GM12878 (cell line): ENCODE measurements around the gene NRG3. TPM values are rescaled to one million over a fixed set of nuclear protein-coding genes. Genes with fewer than 3 reads are reported as not detected.

Source experiments
- ATAC-seq: fragments of 200-7000 bp; cut with Tn5 transposase; 3 replicates; pipeline ENCODE4 v1.9.1; 2020; ENCODE audit warnings: mild to moderate bottlenecking, moderate library complexity
- BruUV-seq: library from RNA; stranded (reverse); fragments of 400-500 nt; replicated peaks from 2 replicates; lab custom pipeline; 2021; lab: Mats Ljungman, UMichigan
- CTCF ChIA-PET: fragments of 300-600 bp; sonication (Branson Sonifier 250); formaldehyde crosslinking; extraction: SDS; loops from one replicate; lab custom pipeline; 2021; ENCODE audit warnings: inconsistent platforms; lab: Yijun Ruan, JAX
- POLR2A ChIA-PET: fragments of 350-600 bp; formaldehyde crosslinking; extraction: SDS; loops from one replicate; lab custom pipeline; 2021; ENCODE audit warnings: inconsistent platforms; lab: Charles Lee
- RAD21 ChIA-PET: fragments of 300-600 bp; sonication (Branson Sonifier 250); formaldehyde crosslinking; loops from one replicate; lab custom pipeline; 2023; ENCODE audit warnings: antibody characterized with exemption; ENCODE audit not compliant: unreplicated experiment; lab: Charles Lee
- SMC1A ChIA-PET: fragments of 300-600 bp; sonication (Branson Sonifier 250); formaldehyde crosslinking; loops from one replicate; lab custom pipeline; 2023; ENCODE audit not compliant: unreplicated experiment, uncharacterized antibody; lab: Charles Lee
- DNase-seq: peaks from one replicate; pipeline ENCODE4 v3.0.0-alpha.2; 2011; ENCODE audit warnings: low read depth, low spot score
- FAIRE-seq: peaks from 3 replicates; lab custom pipeline; 2011; peaks lifted over from hg19 to GRCh38; lab: Jason Lieb, UNC
- H2AFZ ChIP-seq: 2 replicates; pipeline ENCODE4 v1.6.0; 2011; ENCODE audit warnings: low read depth, low read length, control low read depth; ENCODE audit not compliant: control insufficient read depth
- H3K27ac ChIP-seq: 2 replicates; pipeline ENCODE4 v1.5.1; 2011; ENCODE audit warnings: control low read depth; ENCODE audit not compliant: control insufficient read depth, insufficient read depth
- H3K27me3 ChIP-seq, 2 experiments: replicated peaks in 1 of 2; 2 replicates each; pipeline versions ENCODE4 v1.6.0 to v1.6.1; 2011; ENCODE audit warnings: low read length in 1 of 2; ENCODE audit not compliant: control insufficient read depth in 2 of 2, insufficient read depth in 2 of 2
- H3K36me3 ChIP-seq, 2 experiments: 2 replicates each; pipeline ENCODE4 v1.5.1; 2011; ENCODE audit warnings: low read length in 1 of 2; ENCODE audit not compliant: control insufficient read depth in 2 of 2, insufficient read depth in 2 of 2
- H3K4me1 ChIP-seq: 2 replicates; pipeline ENCODE4 v1.6.1; 2011; ENCODE audit warnings: mild to moderate bottlenecking, low read length, moderate library complexity, mixed read lengths; ENCODE audit not compliant: control insufficient read depth, insufficient read depth
- H3K4me2 ChIP-seq: 2 replicates; pipeline ENCODE4 v1.6.0; 2011; ENCODE audit warnings: control low read depth; ENCODE audit not compliant: control insufficient read depth, insufficient read depth
- H3K4me3 ChIP-seq: fragments of 200-600 bp; sonication (generic); 2 replicates; pipeline ENCODE4 v1.5.1; 2016
- H3K79me2 ChIP-seq: 2 replicates; pipeline ENCODE4 v1.6.0; 2011; ENCODE audit warnings: low read length; ENCODE audit not compliant: control insufficient read depth, insufficient read depth
- H3K9ac ChIP-seq: 2 replicates; pipeline ENCODE4 v1.8.0; 2011; ENCODE audit warnings: low read length, control low read depth, mixed read lengths; ENCODE audit not compliant: control insufficient read depth, insufficient read depth
- H3K9me3 ChIP-seq: replicated peaks from 3 replicates; pipeline ENCODE4 v1.5.1; 2011; ENCODE audit warnings: mild to moderate bottlenecking, low read length; ENCODE audit not compliant: control insufficient read depth, insufficient read depth
- H4K20me1 ChIP-seq: 2 replicates; pipeline ENCODE4 v1.6.0; 2011; ENCODE audit not compliant: control insufficient read depth, insufficient read depth
- ATF7 ChIP-seq: fragments of 450-650 bp; IDR thresholded peaks from 2 replicates; pipeline ENCODE4 v1.6.1; 2016; ENCODE audit warnings: low read depth, mild to moderate bottlenecking
- CTCF ChIP-seq, 3 experiments: IDR thresholded peaks in 2 of 3; conservative IDR thresholded peaks in 1 of 3; 2 replicates each; pipeline ENCODE4 v1.5.1; 2011; ENCODE audit warnings: low read depth in 3 of 3, low read length in 3 of 3, mild to moderate bottlenecking in 3 of 3, control low read depth in 2 of 3, moderate library complexity in 2 of 3, inconsistent platforms in 1 of 3, mixed read lengths in 1 of 3; ENCODE audit not compliant: control insufficient read depth in 2 of 3, insufficient read depth in 1 of 3; ENCODE audit errors: extremely low read depth in 1 of 3
- HDAC2 ChIP-seq: fragments of 200-600 bp; sonication (generic); IDR thresholded peaks from 2 replicates; pipeline ENCODE4 v1.6.1; 2017
- HSF1 ChIP-seq: fragments of 150-350 bp; IDR thresholded peaks from 2 replicates; pipeline ENCODE4 v1.6.1; 2014; ENCODE audit warnings: mild to moderate bottlenecking, low read depth, low read length
- IKZF1 ChIP-seq: fragments of 450-650 bp; conservative IDR thresholded peaks from 2 replicates; pipeline ENCODE4 v1.6.1; 2017; ENCODE audit warnings: antibody characterized with exemption, mild to moderate bottlenecking
- JUNB ChIP-seq: IDR thresholded peaks from 2 replicates; pipeline ENCODE4 v1.6.1; 2016; ENCODE audit warnings: antibody characterized with exemption, mild to moderate bottlenecking
- NBN ChIP-seq: fragments of 450-650 bp; IDR thresholded peaks from 2 replicates; pipeline ENCODE4 v1.6.1; 2016
- NFXL1 ChIP-seq: fragments of 450-650 bp; IDR thresholded peaks from 2 replicates; pipeline ENCODE4 v1.6.1; 2017; ENCODE audit warnings: antibody characterized with exemption, mild to moderate bottlenecking, borderline replicate concordance
- POLR2AphosphoS5 ChIP-seq: IDR thresholded peaks from 2 replicates; pipeline ENCODE4 v1.6.1; 2011; ENCODE audit warnings: mild to moderate bottlenecking, low read length, inconsistent platforms
- RB1 ChIP-seq: fragments of 450-650 bp; formaldehyde crosslinking; IDR thresholded peaks from 2 replicates; pipeline ENCODE4 v1.6.1; 2017; ENCODE audit warnings: mild to moderate bottlenecking, borderline replicate concordance
- SMC3 ChIP-seq: IDR thresholded peaks from 2 replicates; pipeline ENCODE4 v1.6.1; 2011; ENCODE audit warnings: low read length, improper control_type of control experiment, borderline replicate concordance
- TCF3 ChIP-seq: IDR thresholded peaks from 2 replicates; pipeline ENCODE4 v1.6.1; 2012; ENCODE audit warnings: low read depth, mild to moderate bottlenecking, low read length, borderline replicate concordance; ENCODE audit not compliant: insufficient read depth
- ZNF217 ChIP-seq: fragments of 450-650 bp; IDR thresholded peaks from 2 replicates; pipeline ENCODE4 v1.6.1; 2017; ENCODE audit warnings: antibody characterized with exemption, mild to moderate bottlenecking
- WGBS: methylation state at CpG from one replicate; pipeline ENCODE4 v1.1.6; 2016; ENCODE audit warnings: low lambda C conversion rate; ENCODE audit not compliant: insufficient replicate concordance, insufficient coverage; ENCODE audit errors: missing lambda C conversion rate; 5-methylcytosine and 5-hydroxymethylcytosine counted together
- in situ Hi-C: fragments of 300-500 bp; cut with MboI; formaldehyde crosslinking; loops from 9 replicates; pipeline ENCODE4 v1.14.3; 2018; ENCODE audit warnings: mixed read lengths
- intact Hi-C: fragments of 100-400 bp; cut with micrococcal nuclease; formaldehyde crosslinking; loops from one replicate; pipeline ENCODE4 v1.14.2; 2022; ENCODE audit not compliant: unreplicated experiment
- polyA plus RNA-seq, 11 experiments: library from polyadenylated mRNA; depleted of rRNA in 4 of 11; unstranded in 6 of 11; stranded (reverse) in 5 of 11; fragments of >200 nt; fragmentation: Nextera tagmentation in 4 of 11; fragmentation: Illumina TruSeq in 1 of 11; extraction: Ambion mirVana in 4 of 11; extraction: Trizol in 1 of 11; gene quantifications; 1 replicate in 1 of 11; 2 replicates in 10 of 11; pipeline versions ENCODE4 v1.2.1 to v1.2.3, GENCODE V29; 2011 to 2016; ENCODE audit warnings: inconsistent platforms in 2 of 11, missing spikeins in 2 of 11, low read depth in 1 of 11
- total RNA-seq, 4 experiments: library from RNA; depleted of rRNA in 3 of 4; stranded (reverse); fragments of >200 nt in 3 of 4; fragmentation: Illumina TruSeq in 1 of 4; extraction: Trizol in 1 of 4; gene quantifications; 2 replicates each; pipeline versions ENCODE4 v1.2.1 to v1.2.3, GENCODE V29; 2013 to 2021

The NRG3 gene
- total and polyA plus RNA-seq, 10 of the 15 experiments (the other 5 are each of a cell fraction or from before 2014, with no cell fraction given), result 0.03 to 0.41 (median 0.17) TPM; not detected in 3

- FAIRE-seq, result no peak
- no peak for DNase-seq
Observed at GRCh38 chr10:82882722-82883121, 1007.7 kb downstream of the NRG3 start.

More at GRCh38 chr10:82882722-82883121, 1007.7 kb downstream of the NRG3 start:
- H3K79me2 ChIP-seq, result no peaks in the 10 kb centered on the region
- no peaks in the 10 kb centered on the region for H3K9me3 ChIP-seq
- no peaks in the 10 kb centered on the region for H3K4me1 ChIP-seq
- intact Hi-C loops, result no loop called here
- ATAC-seq, result no peak
- no peaks in the 10 kb centered on the region for H3K27me3 ChIP-seq
- no peak overlapping the region for H2AFZ ChIP-seq
- ChIA-PET SMC1A (no interaction called here), RAD21 (no interaction called here), CTCF (no interaction called here), POLR2A (no interaction called here)
- H4K20me1 ChIP-seq, result no peaks in the 10 kb centered on the region
- H3K27ac ChIP-seq, result no peak overlapping the region
- H3K36me3 ChIP-seq, result no peaks in the 10 kb centered on the region
- no peak overlapping the region for H3K9ac ChIP-seq
- BruUV-seq, result no TSS peak
- in situ Hi-C loops, result no loop called here
- no peak overlapping the region for H3K4me3 ChIP-seq
- TF ChIP-seq SMC3 (no peak), JUNB (no peak), HSF1 (no peak), NFXL1 (no peak), HDAC2 (no peak), NBN (no peak), RB1 (no peak), IKZF1 (no peak), TCF3 (no peak), POLR2AphosphoS5 (no peak), CTCF (IDR thresholded peaks at IDR 0.05 in 2 of 3, conservative IDR thresholded peaks at IDR 0.05 in 1 of 3; ENCODE audit: control insufficient read depth in 2 of 3, extremely low read depth in 1 of 3, insufficient read depth in 1 of 3, low read depth in 3 of 3, low read length in 3 of 3) (no peak), ATF7 (no peak), ZNF217 (no peak)
- H3K4me2 ChIP-seq, result no peak overlapping the region
- 0% methylated on average over 1 of the region's 1 CpG for WGBS
